Stimulated activated CD8-positive, alpha-beta memory T cell treated with anti-CD3 and anti-CD28 coated beads, Interleukin-7, amount 100 ng/mL, for 48 hours (primary cell): ENCODE data around the gene KCNK3.
"Not testable (repeated sequence)": the region's sequence is repeated elsewhere in the genome, so short reads cannot be mapped to it uniquely, and the experiment has no call there.

ENCODE experiments used
- DNase-seq, 2 donors: peaks; one replicate each; pipeline ENCODE4 v3.0.0-alpha.2; 2020; ENCODE audit warnings: low read depth in 1 of 2; ENCODE audit errors: extremely low read depth in 1 of 2

Gene KCNK3

DNA sequence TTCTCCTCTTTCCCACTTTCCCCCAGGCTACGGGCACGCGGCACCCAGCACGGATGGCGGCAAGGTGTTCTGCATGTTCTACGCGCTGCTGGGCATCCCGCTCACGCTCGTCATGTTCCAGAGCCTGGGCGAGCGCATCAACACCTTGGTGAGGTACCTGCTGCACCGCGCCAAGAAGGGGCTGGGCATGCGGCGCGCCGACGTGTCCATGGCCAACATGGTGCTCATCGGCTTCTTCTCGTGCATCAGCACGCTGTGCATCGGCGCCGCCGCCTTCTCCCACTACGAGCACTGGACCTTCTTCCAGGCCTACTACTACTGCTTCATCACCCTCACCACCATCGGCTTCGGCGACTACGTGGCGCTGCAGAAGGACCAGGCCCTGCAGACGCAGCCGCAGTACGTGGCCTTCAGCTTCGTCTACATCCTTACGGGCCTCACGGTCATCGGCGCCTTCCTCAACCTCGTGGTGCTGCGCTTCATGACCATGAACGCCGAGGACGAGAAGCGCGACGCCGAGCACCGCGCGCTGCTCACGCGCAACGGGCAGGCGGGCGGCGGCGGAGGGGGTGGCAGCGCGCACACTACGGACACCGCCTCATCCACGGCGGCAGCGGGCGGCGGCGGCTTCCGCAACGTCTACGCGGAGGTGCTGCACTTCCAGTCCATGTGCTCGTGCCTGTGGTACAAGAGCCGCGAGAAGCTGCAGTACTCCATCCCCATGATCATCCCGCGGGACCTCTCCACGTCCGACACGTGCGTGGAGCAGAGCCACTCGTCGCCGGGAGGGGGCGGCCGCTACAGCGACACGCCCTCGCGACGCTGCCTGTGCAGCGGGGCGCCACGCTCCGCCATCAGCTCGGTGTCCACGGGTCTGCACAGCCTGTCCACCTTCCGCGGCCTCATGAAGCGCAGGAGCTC lies 35.4 kb downstream of the KCNK3 start:
- DNase-seq: no peak

DNA sequence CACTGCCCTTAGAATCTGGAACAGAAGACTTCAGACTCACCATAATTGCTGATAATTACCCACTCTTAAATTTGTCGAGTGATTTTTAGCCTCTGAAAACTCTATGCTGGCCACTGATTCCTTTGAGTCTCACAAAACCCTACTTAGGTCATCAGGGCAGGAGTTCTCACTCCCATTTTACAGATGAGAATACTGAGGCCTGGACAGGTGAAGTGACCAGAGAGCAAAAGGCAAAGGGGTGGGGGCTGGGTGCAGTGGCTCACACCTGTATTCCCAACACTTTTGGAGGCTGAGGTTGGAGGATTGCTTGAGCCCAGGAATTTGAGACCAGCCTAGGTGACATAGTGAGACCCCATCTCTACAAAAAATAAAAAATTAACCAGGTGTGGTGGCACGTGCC lies 36.8 kb downstream of the KCNK3 start:
- no peak for DNase-seq

DNA sequence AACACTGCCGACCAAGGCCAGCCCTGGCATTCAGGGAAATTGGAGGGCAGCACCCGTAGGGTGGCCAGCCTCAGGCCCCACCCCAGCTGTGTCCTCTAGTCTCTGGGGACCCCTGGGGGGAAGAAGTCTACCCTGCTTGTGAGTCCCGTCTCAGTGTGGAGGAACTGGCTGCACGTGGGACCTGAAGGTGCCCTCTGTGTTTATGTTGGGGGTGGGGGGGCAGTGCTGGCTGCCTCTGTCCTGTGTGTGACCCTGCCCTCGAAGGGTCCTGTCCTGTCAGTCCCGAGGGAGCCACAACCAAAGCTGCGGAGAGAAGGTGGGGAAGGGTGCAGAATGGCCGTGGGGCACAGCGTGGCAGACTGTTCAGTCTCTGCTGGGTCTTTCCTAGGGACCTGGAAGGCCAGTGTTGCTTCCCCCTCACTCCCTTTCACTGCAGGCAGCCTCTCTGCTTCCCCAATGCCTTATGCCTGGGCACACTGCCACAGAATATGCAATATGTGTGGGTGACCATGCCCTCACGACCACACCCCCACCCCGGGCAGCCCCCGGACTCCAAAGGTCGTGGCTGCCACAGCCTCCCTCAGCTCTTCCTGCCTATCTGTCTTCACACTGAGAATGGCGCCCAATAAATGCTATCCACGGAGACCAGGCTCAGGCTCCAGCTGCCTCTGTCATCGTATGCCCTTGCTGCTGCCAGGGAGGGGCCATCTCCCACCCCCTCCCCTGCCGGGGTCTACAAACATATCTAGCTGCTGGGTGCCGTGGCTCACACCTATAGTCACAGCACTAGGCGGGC lies 38.2 kb downstream of the KCNK3 start:
- no peak for DNase-seq

DNA sequence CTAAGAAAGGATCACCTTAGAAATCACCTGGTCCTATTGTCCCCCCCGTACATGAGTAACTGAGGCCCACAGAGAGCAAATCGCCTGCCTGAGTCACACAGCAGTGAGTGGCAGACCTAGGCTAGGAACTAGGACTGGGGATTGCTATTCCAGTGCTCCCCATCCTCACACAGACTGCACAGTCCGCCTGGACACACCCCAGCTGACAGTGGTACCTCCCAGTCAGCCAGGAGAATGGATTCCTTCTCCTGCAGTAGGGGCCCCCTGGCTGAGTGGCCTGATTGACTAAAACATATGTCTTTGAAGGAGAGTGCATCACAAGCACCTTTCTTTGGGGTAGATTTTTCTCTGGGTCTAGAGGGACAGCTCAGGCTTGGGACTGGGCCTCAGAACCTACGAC lies 39.2 kb downstream of the KCNK3 start:
- no peak for DNase-seq

DNA sequence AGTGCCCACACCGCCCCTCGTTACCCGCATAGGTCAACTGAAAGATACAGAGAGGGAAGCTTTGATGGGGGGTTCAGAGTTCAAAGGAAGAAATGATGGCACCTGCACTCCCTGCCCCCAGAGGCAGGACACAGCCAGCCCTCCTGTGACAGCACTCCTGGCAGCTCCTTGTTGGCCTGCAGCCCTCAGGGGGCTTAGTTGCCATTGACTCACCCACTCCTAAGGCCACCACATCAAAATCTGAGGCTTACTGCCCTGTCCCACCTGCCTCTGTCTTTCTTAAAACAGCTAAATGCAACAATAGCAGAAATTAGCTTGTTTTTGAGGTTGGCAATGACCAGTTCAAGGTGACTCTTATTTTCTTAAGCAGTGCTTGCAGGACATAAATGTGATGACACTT lies 39.9 kb downstream of the KCNK3 start:
- no peak for DNase-seq

DNA sequence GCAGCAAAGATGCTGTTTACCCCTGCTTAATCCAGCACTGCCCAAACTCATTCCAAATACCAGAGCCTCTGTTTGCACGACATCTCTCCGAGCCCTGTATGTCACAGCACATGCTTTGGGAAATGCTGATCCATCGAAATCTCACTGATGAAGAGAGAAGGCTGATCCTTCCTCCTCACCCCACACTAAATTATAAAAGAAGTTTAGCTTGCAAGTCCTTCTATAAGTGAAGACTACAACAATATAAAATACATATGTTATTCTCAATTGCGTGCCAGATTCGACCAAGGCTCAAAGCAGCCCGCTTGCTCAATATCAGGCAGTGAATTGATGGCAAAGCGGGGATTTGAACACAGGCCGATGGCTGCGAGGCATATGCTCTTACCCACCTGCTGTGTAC lies 40.9 kb downstream of the KCNK3 start:
- no peak for DNase-seq

DNA sequence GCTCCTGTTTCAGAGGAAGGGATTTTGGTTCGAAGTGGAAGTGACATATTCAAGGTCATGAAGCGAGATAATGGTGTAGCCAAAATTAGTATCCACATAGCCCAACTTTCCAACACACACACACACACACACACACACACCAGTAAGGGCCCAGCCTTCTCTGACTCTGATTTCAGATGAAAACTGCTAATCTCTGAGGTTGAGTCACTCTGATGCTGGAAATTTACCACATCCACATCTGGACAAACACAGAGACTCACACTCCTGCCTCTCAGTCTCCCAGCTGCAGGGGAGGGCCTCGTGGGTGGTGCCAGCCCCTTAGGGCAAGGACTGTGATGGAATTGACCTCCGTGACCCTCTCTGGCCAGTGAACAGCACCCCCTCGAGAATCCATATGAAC lies 42.6 kb downstream of the KCNK3 start:
- no peak for DNase-seq

DNA sequence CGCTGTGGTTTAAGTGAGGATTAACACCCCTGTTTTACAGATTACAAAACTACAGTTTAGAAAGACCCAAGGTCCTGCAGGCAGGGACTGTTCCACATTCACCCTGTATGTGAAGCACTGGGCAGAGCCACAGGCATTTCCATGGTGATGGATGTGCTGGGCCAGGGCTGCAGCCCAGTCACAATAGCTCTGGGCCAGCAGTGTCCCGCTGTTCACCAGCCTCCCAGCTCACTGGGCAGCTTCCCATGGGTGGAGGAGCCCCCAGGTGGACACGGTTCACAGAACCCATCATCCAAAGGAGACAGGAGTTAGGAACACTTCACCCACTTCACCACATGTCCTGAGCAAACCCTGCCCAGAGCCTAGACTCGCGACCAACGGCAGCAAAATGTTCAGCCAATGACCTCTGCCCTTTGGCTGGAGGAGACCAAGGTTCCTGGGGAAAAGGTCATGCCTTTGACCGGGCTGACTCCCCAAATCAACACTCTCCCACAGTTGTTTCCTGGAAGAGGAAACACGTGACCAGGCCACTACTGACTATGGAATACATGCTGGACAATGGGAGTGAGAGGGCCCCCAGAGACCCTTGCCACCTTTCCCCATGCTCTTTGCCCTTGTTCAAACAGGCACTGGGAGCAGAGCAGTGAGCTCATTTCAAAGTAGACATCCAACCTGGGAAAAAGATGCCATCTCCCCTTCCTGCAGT lies 43.5 kb downstream of the KCNK3 start:
- DNase-seq: no peak

DNA sequence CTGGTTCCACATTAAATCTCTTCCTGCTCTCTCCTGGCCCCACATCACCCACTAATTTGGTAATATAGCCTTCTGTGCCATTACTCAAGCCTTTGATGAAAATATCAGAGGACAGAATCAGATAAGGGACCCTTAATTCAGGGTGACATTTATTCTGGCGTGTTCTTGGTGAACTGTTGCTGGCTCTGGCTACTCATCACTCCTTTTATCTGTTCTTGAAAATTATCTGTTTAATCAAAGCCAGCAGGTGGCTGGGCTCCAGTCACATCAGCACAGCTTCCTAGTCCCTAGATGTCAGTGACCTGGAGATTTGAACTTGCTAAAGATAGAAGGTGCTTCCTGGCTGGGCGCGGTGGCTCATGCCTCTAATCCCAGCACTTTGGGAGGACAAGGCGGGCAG lies 44.7 kb downstream of the KCNK3 start:
- DNase-seq: no peak

DNA sequence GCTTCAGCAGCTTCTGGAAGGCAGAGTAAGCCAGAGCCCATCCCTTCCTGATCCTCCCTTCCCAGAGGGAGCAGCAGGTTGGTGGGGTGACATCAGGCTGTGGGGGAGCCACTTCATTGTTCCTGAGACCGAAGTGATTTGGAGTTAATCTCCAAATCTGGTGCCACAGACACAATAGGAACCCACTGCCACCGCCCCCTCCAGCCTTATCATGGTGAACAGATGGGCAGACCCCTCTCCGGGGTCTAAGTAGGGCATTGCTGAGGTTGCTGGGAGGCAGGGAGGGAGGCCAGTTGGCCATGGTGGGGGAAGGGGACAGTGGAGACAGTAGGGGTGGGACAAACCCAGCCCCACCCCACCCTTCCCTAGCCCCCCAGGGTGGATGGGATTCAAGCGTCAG lies 46.0 kb downstream of the KCNK3 start:
- DNase-seq: no peak

DNA sequence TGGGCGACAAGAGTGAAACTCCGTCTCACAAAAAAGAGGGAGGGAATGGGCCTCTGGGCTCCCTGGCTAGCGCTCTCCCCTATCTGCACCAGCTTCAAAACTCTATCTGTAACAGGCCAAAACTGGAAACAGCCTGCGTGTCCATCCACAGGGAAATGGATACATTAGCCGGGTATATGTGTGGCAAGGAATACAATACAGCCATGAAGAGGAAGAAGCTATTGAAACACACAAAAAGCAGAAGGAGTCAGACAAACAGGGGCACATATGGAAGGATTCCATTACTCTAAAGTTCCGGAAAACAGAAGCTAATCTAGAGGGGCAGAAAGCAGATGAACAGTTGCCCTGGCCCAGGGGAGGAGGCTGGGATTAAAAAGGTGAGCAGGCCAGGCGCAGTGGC lies 47.0 kb downstream of the KCNK3 start:
- no peak for DNase-seq

DNA sequence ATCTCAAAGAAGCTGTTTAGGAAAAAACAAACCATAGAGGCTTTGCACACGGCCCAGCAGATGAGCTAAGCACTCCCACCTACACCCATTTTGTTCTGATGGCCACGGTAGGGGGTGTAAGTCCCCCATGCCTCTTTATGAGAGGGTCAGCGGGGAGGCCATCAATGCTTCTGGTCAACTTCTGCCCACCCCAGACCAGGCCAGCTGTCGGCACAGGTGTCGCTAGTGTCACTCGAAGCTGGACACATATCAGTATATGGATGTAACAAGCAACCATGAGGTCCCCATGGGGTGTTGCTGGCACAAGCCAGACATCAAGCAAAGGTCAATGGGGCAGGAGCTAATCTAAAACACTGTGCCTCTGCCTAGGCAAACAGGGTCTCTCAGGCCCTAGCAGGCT lies 47.8 kb downstream of the KCNK3 start:
- DNase-seq: no peak

DNA sequence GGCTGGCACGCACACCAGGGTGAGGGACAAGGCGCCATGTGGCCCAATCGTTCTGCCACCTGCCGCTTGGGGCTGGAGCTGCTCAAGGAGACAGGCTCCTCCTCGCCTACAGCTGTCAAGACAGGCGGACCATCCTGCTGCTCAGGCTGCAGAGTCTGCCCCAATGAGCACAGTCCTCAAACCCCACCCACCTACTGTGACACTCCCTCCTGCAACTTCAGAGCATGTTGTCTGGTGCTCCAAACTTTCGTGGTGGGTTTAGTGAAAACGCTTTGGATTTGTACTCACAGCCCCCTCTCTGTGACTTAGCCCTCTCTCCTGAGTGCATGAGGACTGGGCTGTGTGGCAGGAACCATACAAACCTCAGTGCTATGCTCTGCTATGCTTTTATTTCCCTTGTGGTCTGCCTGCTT lies 48.4 kb downstream of the KCNK3 start:
- DNase-seq: peak in 1 of 2 donors; percentile 33

DNA sequence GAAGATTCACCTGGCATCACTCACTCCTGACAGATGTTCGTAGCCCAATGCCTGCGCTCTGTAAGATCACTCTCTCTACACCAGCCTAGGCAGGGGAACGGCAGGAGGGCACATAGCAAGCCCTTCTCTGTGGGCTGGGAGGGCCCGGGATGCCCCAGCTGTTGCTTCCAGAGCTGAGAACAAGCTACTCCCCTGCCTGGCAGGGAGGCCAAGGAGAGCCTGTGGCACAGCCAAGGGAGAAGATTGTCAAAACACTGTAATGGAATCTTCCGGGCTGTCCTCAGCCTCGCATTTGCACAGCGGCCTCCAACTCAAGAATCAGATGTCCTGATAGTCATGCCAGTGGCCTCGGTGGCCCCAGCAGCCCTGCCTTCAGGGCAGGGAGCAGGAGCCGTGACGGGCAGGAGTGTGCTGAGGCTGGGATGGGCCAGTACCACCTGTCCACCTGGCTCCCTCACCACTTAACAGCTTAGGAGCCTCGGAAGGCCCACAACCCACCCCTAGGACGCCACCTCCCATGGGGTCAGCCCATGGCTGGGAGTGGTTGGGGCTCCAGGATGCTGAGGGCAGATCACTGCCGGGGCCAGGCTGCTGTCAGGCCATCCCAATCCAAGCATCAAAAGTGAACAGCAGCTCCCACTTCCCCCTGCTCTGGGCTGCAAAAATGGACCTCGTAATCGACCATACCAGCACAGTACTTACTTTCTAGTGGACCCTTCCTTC lies 49.7 kb downstream of the KCNK3 start:
- no peak for DNase-seq

DNA sequence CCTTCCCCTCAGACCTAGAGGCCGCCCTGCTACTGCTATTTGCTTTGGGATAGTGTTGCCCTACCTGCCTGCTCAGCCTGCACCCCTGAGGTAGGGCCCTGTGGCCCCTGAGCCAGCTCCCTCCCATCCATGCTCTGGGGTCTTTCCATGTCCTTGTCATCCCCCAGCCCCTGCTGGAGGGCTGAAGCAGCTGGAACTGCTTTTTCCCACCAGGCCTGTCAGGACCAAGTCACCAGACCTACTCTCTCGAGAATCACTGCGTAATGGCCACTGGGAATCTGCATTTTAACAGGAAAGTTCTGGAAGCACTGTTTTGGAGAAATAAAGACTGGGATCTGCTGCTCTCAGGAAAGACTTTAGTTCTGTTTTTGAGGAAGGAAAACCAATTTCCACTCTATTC lies 51.3 kb downstream of the KCNK3 start:
- no peak for DNase-seq

DNA sequence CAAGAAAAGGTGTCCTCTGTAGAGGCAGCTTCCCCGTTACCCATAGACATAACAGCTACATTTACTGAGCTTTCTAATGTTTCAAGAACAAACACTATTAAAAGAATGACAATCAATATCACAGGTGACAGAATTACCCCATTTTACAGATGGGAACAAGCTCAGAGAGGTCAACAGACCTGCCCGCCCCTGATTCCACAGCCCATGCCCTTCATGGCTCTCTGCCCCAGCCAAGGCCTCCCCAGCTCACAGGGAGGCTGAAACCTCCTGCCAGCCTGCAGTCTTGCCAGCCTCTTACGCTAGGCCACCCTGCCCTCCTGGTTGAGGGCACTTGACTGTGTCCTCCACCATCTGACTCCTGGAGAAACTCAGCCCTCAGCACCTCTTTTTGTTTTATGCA lies 52.4 kb downstream of the KCNK3 start:
- DNase-seq: no peak

DNA sequence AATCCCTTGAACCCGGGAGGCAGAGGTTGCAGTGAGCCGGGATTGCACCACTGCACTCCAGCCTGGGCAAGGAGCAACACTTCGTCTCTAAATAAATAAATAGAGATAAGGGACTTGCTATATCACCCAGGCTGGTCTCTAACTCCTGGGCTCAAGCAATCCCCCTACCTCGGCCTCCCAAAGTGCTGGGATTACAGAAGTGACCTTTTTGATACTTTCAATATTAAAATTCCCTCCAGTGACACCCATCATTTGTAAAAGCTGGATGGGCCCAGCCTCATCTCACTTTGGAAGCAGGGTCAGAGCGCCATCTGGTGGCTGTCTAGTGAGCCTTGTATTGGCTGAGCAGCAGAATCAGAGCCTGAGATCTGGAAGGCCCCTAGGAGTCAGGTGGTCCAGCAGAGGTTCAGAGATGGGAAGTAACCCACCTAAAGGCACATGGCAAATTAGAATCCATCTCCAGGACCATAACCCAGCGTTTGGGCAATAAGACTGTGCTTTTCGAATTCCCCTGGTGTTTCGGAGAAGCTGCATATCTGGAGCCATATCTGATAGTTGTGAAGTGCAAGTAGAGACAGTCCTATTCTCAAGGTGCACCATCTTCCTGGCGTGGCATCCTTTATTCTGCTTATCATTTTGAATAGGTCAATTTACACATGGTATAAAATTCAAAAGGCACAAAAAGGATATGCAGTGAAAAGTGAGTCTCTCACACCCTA lies 53.2 kb downstream of the KCNK3 start:
- peak; percentile 32 to 56 for DNase-seq

DNA sequence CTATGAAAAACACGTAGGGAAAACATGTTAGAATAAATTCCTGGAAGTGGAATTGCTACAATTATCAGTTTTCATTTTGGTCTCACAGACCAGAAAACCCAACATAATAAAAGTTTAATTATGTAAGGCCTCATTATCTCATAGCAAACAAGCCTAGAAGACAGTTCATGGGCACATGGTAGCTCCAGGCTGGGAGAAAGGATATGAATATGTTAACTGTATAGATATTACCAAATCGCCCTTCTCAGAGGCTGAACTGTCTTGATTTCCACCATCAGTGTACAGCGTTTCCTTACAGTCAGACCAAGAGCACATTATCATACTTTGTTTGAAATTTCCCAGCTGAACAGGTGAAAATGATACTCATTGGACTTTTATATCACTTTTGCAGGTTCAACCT lies 54.4 kb downstream of the KCNK3 start:
- DNase-seq: no peak

DNA sequence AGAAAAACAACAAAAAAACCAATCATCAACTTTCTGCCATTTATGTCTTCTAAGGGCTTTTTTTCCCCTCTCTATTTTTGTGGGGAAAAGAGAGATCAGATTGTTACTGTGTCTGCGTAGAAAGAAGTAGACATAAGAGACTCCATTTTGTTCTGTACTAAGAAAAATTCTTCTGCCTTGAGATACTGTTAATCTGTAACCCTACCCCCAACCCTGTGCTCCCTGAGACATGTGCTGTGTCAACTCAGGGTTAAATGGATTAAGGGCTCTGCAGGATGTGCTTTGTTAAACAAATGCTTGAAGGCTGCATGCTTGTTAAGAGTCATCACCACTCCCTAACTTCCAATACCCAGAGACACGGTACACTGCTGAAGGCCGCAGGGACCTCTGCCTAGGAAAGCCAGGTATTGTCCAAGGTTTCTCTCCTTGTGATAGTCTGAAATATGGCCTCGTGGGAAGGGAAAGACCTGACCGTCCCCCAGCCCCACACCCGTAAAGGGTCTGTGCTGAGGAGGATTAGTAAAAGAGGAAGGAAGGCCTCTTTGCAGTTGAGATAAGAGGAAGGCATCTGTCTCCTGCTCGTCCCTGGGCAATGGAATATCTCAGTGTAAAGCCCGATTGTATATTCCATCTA lies 57.4 kb downstream of the KCNK3 start:
- DNase-seq: not testable (repeated sequence)

DNA sequence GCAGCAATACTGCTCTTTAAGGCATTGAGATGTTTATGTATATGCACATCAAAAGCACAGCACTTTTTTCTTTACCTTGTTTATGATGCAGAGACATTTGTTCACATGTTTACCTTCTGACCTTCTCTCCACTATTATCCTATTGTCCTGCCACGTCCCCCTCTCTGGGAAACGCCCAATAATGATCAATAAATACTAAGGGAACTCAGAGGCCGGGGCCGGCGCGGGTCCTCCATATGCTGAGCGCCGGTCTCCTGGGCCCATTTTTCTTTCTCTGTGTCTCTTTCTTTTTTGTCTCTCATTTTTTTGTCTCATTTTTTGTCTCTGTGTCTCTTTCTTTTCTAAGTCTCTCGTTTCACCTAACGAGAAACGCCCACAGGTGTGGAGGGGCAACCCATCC lies 57.9 kb downstream of the KCNK3 start:
- DNase-seq: not testable (repeated sequence)
